Ovary (tissue), 3 donors: ENCODE measurements around the gene PARD3B.

ENCODE experiments used
- CTCF ChIP-seq, 3 donors: fragments of 450-650 bp in 2 of 3; fragments of 200-600 bp in 1 of 3; IDR thresholded peaks; one replicate each; pipeline versions ENCODE4 v1.5.1 to v1.8.0; 2016 to 2022; ENCODE audit warnings: antibody characterized with exemption in 3 of 3, mild to moderate bottlenecking in 1 of 3
- POLR2A ChIP-seq: fragments of 450-650 bp; IDR thresholded peaks from one replicate; pipeline ENCODE4 v1.6.1; 2017; ENCODE audit warnings: antibody characterized with exemption, mild to moderate bottlenecking, moderate library complexity
- donor health status: DM: no; HTN: no; CAD: no.

DNA sequence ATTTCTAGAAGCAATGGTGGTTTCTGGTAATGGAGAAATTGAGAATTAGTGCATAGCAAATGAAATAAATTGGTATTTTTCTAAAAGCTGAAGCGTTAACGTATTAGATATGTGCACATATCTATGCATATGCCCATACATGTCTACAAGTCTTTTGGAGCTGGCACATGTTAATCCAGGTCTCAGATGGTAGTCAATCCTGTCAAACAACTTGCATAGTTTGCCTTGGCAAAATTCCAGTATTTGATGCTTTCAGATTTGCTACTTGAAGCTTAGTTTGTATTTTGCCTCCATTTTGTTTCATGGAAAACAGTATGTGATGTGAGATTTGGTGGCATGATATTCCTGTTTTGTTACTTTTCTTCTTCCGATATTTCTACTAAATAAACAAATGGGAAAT is 304.6 kb downstream of the PARD3B start:
- no peak for TF ChIP-seq CTCF (IDR thresholded peaks at IDR 0.05)
- TF ChIP-seq POLR2A, result no peak
